H1 (cell line): ENCODE measurements around the gene TTC32. TPM values are rescaled to one million over a fixed set of nuclear protein-coding genes. Genes with fewer than 3 reads are reported as not detected.

ENCODE experiments used
- CTCF ChIA-PET: fragments of 300-600 bp; sonication (Branson Sonifier 250); formaldehyde crosslinking; loops from one replicate; lab custom pipeline; 2021; ENCODE audit not compliant: partially characterized antibody; lab: Charles Lee
- POLR2A ChIA-PET: fragments of 300-600 bp; sonication (Branson Sonifier 250); formaldehyde crosslinking; loops from one replicate; lab custom pipeline; 2021; ENCODE audit warnings: inconsistent platforms; ENCODE audit not compliant: partially characterized antibody; lab: Charles Lee
- DNase-seq, 2 experiments: peaks; one replicate each; pipeline versions ENCODE4 v3.0.0 to v3.0.0-alpha.2; 2010 to 2022; ENCODE audit warnings: low spot score in 2 of 2, low read depth in 1 of 2, mixed read lengths in 1 of 2
- FAIRE-seq: peaks from 2 replicates; lab custom pipeline; 2011; peaks lifted over from hg19 to GRCh38; lab: Jason Lieb, UNC
- H2AFZ ChIP-seq: 2 replicates; pipeline ENCODE4 v1.8.1; 2012; ENCODE audit warnings: low read length, inconsistent platforms
- H2AK5ac ChIP-seq: 2 replicates; pipeline ENCODE4 v1.6.1; 2013; ENCODE audit warnings: low read depth, low read length
- H2BK120ac ChIP-seq: replicated peaks from 2 replicates; pipeline ENCODE3; 2013; ENCODE audit warnings: low read depth, low read length, inconsistent platforms
- H2BK12ac ChIP-seq: 2 replicates; pipeline ENCODE4 v1.6.1; 2013; ENCODE audit warnings: low read depth, low read length
- H2BK15ac ChIP-seq: 2 replicates; pipeline ENCODE4 v1.6.1; 2013; ENCODE audit warnings: low read length
- H2BK20ac ChIP-seq: 2 replicates; pipeline ENCODE4 v1.6.1; 2013; ENCODE audit warnings: low read length
- H2BK5ac ChIP-seq: 2 replicates; pipeline ENCODE4 v1.6.1; 2013; ENCODE audit warnings: low read depth, low read length
- H3K14ac ChIP-seq: 2 replicates; pipeline ENCODE4 v1.6.1; 2013; ENCODE audit warnings: inconsistent platforms; ENCODE audit not compliant: insufficient read length
- H3K18ac ChIP-seq: 2 replicates; pipeline ENCODE4 v1.6.1; 2013; ENCODE audit warnings: low read length; ENCODE audit errors: extremely low read depth
- H3K23ac ChIP-seq: 2 replicates; pipeline ENCODE4 v1.6.1; 2013; ENCODE audit warnings: inconsistent platforms; ENCODE audit not compliant: insufficient read length
- H3K23me2 ChIP-seq: 2 replicates; pipeline ENCODE4 v1.6.1; 2013; ENCODE audit warnings: low read depth, low read length
- H3K27ac ChIP-seq: 2 replicates; pipeline ENCODE4 v1.6.1; 2011; ENCODE audit warnings: low read depth, low read length, inconsistent platforms
- H3K27me3 ChIP-seq, 4 experiments: replicated peaks in 1 of 4; 1 replicate in 1 of 4; 2 replicates in 3 of 4; pipeline versions ENCODE4 v1.6.1 to v1.8.1; 2011 to 2013; ENCODE audit warnings: low read length in 3 of 4, mild to moderate bottlenecking in 3 of 4, inconsistent platforms in 2 of 4, mixed read lengths in 2 of 4, moderate library complexity in 1 of 4; ENCODE audit not compliant: control insufficient read depth in 3 of 4, insufficient read depth in 3 of 4; ENCODE audit errors: extremely low read depth in 1 of 4
- H3K36me3 ChIP-seq, 4 experiments: 2 replicates each; pipeline versions ENCODE4 v1.6.1 to v1.8.1; 2011 to 2013; ENCODE audit warnings: mild to moderate bottlenecking in 4 of 4, low read length in 3 of 4, moderate library complexity in 2 of 4, control low read depth in 1 of 4, inconsistent platforms in 1 of 4; ENCODE audit not compliant: insufficient read depth in 4 of 4, control insufficient read depth in 2 of 4
- H3K4ac ChIP-seq: replicated peaks from 2 replicates; pipeline ENCODE3; 2013; ENCODE audit warnings: low read length, low read depth, mixed read lengths, inconsistent platforms; ENCODE audit not compliant: insufficient read length
- H3K4me1 ChIP-seq, 4 experiments: replicated peaks in 1 of 4; 1 replicate in 1 of 4; 2 replicates in 3 of 4; pipeline versions ENCODE4 v1.6.1 to v1.8.1; 2011 to 2013; ENCODE audit warnings: low read length in 3 of 4, inconsistent platforms in 2 of 4, mixed read lengths in 1 of 4; ENCODE audit not compliant: insufficient read depth in 4 of 4, control insufficient read depth in 3 of 4
- H3K4me2 ChIP-seq, 2 experiments: 2 replicates each; pipeline versions ENCODE4 v1.6.1 to v1.8.1; 2011 to 2013; ENCODE audit warnings: low read depth in 2 of 2, low read length in 2 of 2, control low read depth in 1 of 2, inconsistent platforms in 1 of 2, mild to moderate bottlenecking in 1 of 2; ENCODE audit not compliant: insufficient read depth in 1 of 2
- H3K4me3 ChIP-seq, 4 experiments: fragments of 200-600, 300-600 bp in 1 of 4; sonication (generic), shearing (Covaris generic), sonication (Bioruptor Twin) in 1 of 4; 2 replicates each; pipeline versions ENCODE4 v1.5.1 to v1.8.1; 2011 to 2016; ENCODE audit warnings: low read length in 4 of 4, low read depth in 3 of 4, control low read depth in 2 of 4, inconsistent platforms in 2 of 4, mild to moderate bottlenecking in 2 of 4, mixed read lengths in 1 of 4, moderate library complexity in 1 of 4; ENCODE audit not compliant: insufficient read depth in 2 of 4; ENCODE audit errors: extremely low read depth in 1 of 4
- H3K56ac ChIP-seq: replicated peaks from 2 replicates; pipeline ENCODE3; 2013; ENCODE audit warnings: low read depth, mild to moderate bottlenecking, mixed read lengths, low read length, inconsistent platforms; ENCODE audit not compliant: insufficient read length
- H3K79me1 ChIP-seq: 2 replicates; pipeline ENCODE4 v1.6.1; 2013; ENCODE audit warnings: low read depth, low read length, control low read depth
- H3K79me2 ChIP-seq, 2 experiments: 2 replicates each; pipeline versions ENCODE4 v1.6.1 to v1.8.1; 2012 to 2013; ENCODE audit warnings: low read length in 2 of 2, mild to moderate bottlenecking in 2 of 2, inconsistent platforms in 1 of 2; ENCODE audit not compliant: insufficient read depth in 2 of 2, control insufficient read depth in 1 of 2
- H3K9ac ChIP-seq, 4 experiments: replicated peaks in 1 of 4; 1 replicate in 1 of 4; 2 replicates in 3 of 4; pipeline versions ENCODE4 v1.6.1 to v1.8.1; 2011 to 2013; ENCODE audit warnings: low read depth in 3 of 4, low read length in 3 of 4, control low read depth in 2 of 4, mild to moderate bottlenecking in 2 of 4, moderate library complexity in 2 of 4, inconsistent platforms in 1 of 4; ENCODE audit errors: extremely low read depth in 1 of 4
- H3K9me3 ChIP-seq, 2 experiments: 2 replicates each; pipeline versions ENCODE4 v1.6.1 to v1.8.1; 2012 to 2013; ENCODE audit warnings: mild to moderate bottlenecking in 2 of 2, moderate library complexity in 2 of 2, control low read depth in 1 of 2, inconsistent platforms in 1 of 2, low read depth in 1 of 2, low read length in 1 of 2, mixed read lengths in 1 of 2; ENCODE audit not compliant: insufficient read depth in 2 of 2
- H4K20me1 ChIP-seq, 2 experiments: replicated peaks in 1 of 2; 2 replicates each; pipeline versions ENCODE3 to v1.8.1; 2011 to 2013; ENCODE audit warnings: inconsistent platforms in 2 of 2, low read length in 2 of 2, mild to moderate bottlenecking in 1 of 2; ENCODE audit not compliant: insufficient read depth in 2 of 2, control insufficient read depth in 1 of 2
- H4K5ac ChIP-seq: 2 replicates; pipeline ENCODE4 v1.6.1; 2013; ENCODE audit warnings: low read length, low read depth, mixed read lengths, inconsistent platforms; ENCODE audit not compliant: insufficient read length
- H4K8ac ChIP-seq: 2 replicates; pipeline ENCODE4 v1.8.0; 2013; ENCODE audit warnings: mild to moderate bottlenecking, moderate library complexity, low read length, inconsistent platforms; ENCODE audit not compliant: insufficient read depth; ENCODE audit errors: extremely low read depth
- H4K91ac ChIP-seq: replicated peaks from 2 replicates; pipeline ENCODE3; 2013; ENCODE audit warnings: low read length, mixed read lengths, inconsistent platforms; ENCODE audit not compliant: insufficient read length
- BACH1 ChIP-seq: IDR thresholded peaks from 2 replicates; pipeline ENCODE4 v1.6.1; 2012; ENCODE audit warnings: low read length, improper control_type of control experiment
- CHD1 ChIP-seq: IDR thresholded peaks from 2 replicates; pipeline ENCODE4 v1.6.1; 2012; ENCODE audit warnings: low read depth, low read length, improper control_type of control experiment
- GTF2F1 ChIP-seq: IDR thresholded peaks from 2 replicates; pipeline ENCODE4 v1.6.1; 2012; ENCODE audit warnings: low read depth, low read length, improper control_type of control experiment, borderline replicate concordance
- HDAC2 ChIP-seq, 2 experiments: fragments of 300-600 bp in 1 of 2; sonication (generic) in 1 of 2; IDR thresholded peaks; 2 replicates each; pipeline ENCODE4 v1.6.1; 2011 to 2012; ENCODE audit warnings: low read depth in 2 of 2, low read length in 2 of 2, mild to moderate bottlenecking in 2 of 2, moderate library complexity in 2 of 2, borderline replicate concordance in 1 of 2, inconsistent platforms in 1 of 2
- NRF1 ChIP-seq: IDR thresholded peaks from 2 replicates; pipeline ENCODE4 v1.6.1; 2011; ENCODE audit warnings: mild to moderate bottlenecking, low read depth, low read length, improper control_type of control experiment
- PHF8 ChIP-seq: fragments of 200-600 bp; sonication (generic); conservative IDR thresholded peaks from 2 replicates; pipeline ENCODE4 v1.7.1; 2012; ENCODE audit warnings: low read depth, mild to moderate bottlenecking, inconsistent platforms, low read length, moderate library complexity
- POLR2AphosphoS5 ChIP-seq: IDR thresholded peaks from 2 replicates; pipeline ENCODE4 v1.6.1; 2011; ENCODE audit warnings: low read depth, low read length
- RBBP5 ChIP-seq: IDR thresholded peaks from 2 replicates; pipeline ENCODE4 v1.7.1; 2012; ENCODE audit warnings: low read depth, mild to moderate bottlenecking, inconsistent platforms, low read length, moderate library complexity, borderline replicate concordance
- SIN3A ChIP-seq, 2 experiments: IDR thresholded peaks in 1 of 2; conservative IDR thresholded peaks in 1 of 2; 2 replicates each; pipeline ENCODE4 v1.6.1; 2011 to 2012; ENCODE audit warnings: low read length in 2 of 2, improper control_type of control experiment in 1 of 2, low read depth in 1 of 2, mild to moderate bottlenecking in 1 of 2
- SP4 ChIP-seq: IDR thresholded peaks from 2 replicates; pipeline ENCODE4 v1.6.1; 2012; ENCODE audit warnings: low read length, inconsistent platforms
- TAF1 ChIP-seq: IDR thresholded peaks from 2 replicates; pipeline ENCODE4 v1.6.1; 2011; ENCODE audit warnings: mild to moderate bottlenecking, low read depth, low read length
- TCF12 ChIP-seq: IDR thresholded peaks from 2 replicates; pipeline ENCODE4 v1.6.1; 2011; ENCODE audit warnings: low read depth, mild to moderate bottlenecking, low read length
- ZNF274 ChIP-seq: IDR thresholded peaks from 2 replicates; pipeline ENCODE4 v1.7.0; 2012; ENCODE audit warnings: low read length, borderline replicate concordance; ENCODE audit errors: extremely low read depth
- WGBS, 2 experiments: shearing (Covaris generic) in 1 of 2; methylation state at CpG; one replicate each; pipeline versions ENCODE4 v1.1.6 to v1.1.7; 2013 to 2015; ENCODE audit warnings: low lambda C conversion rate in 2 of 2, mixed read lengths in 2 of 2, inconsistent platforms in 1 of 2, low coverage in 1 of 2, missing lambda C conversion rate in 1 of 2; ENCODE audit not compliant: insufficient replicate concordance in 2 of 2, insufficient coverage in 1 of 2, insufficient read length in 1 of 2; ENCODE audit errors: extremely low coverage in 1 of 2, missing lambda C conversion rate in 1 of 2; 5-methylcytosine and 5-hydroxymethylcytosine counted together
- polyA plus RNA-seq, 7 experiments: library from polyadenylated mRNA; depleted of rRNA in 3 of 7; stranded (reverse) in 5 of 7; unstranded in 2 of 7; fragments of >200 nt in 5 of 7; fragments of 200-250 nt in 2 of 7; gene quantifications; 1 replicate in 5 of 7; 2 replicates in 1 of 7; 4 replicates in 1 of 7; pipeline versions ENCODE4 v1.2.1 to v1.2.3, GENCODE V29; 2011 to 2013; ENCODE audit warnings: missing spikeins in 2 of 7, mixed read lengths in 2 of 7
- total RNA-seq: library from RNA; stranded (reverse); fragmentation: NEBNext Ultra II Directional; extraction: Animal tissue kit (Norgen Biotek cat#: 25700); gene quantifications from 2 replicates; pipeline ENCODE4 v1.2.1, GENCODE V29; 2021

TTC32 gene
- total and polyA plus RNA-seq, 2 of the 8 experiments (the other 6 are each of a cell fraction or from before 2014, with no cell fraction given) = 6.8 to 8.7 TPM

DNA sequence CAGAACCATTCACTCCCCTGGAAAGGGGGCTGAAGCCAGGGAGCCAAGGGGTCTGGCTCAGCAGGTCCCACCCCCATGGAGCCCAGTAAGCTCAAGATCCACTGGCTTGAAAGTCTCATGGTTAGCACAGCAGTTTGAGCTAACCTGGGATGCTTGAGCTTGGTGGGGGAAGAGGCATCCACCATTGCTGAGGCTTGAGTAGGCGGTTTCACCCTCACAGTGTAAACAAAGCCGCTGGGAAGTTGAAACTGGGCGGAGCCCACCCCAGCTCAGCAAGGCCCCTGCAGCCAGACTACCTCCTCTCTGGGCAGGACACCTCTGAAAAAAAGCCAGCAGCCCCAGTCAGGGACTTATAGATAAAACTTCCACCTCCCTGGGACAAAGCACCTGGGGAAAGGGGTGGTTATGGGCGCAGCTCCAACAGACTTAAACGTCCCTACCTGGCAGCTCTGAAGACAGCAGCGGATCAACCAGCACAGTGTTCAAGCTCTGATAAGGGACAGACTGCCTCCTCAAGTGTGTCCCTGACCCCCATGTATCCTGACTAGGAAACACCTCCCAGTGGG lies 14.7 kb upstream of the TTC32 start:
- H3K27me3 ChIP-seq = no peaks in the 10 kb centered on the region
- H2BK12ac ChIP-seq = no peak overlapping the region
- no peak overlapping the region for H3K27ac ChIP-seq
- H2AFZ ChIP-seq = no peak overlapping the region
- H3K9me3 ChIP-seq = no peaks in the 10 kb centered on the region
- peaks cover 0 to 3% (median 0%) of the 10 kb centered on the region in 4 experiments; a peak in 1 of 8 replicates for H3K36me3 ChIP-seq
- H3K18ac ChIP-seq = no peak overlapping the region
- H2BK15ac ChIP-seq = no peak overlapping the region
- no peaks in the 10 kb centered on the region for H3K79me1 ChIP-seq
- H3K4me3 ChIP-seq = no peak overlapping the region
- H2BK5ac ChIP-seq = no peak overlapping the region
- H3K4me2 ChIP-seq = no peak overlapping the region; a peak in 1 of 4 replicates
- 92% methylated on average over 6 of the region's 6 CpGs; no CpG with 5 or more reads in 1 of the 2 experiments for WGBS, 2 experiments
- no peak overlapping the region for H2BK20ac ChIP-seq
- H4K20me1 ChIP-seq = peaks cover 0 to 1% of the 10 kb centered on the region in 2 experiments
- H4K5ac ChIP-seq = no peak overlapping the region
- no peak overlapping the region for H4K91ac ChIP-seq
- no peaks in the 10 kb centered on the region for H3K79me2 ChIP-seq
- no peak overlapping the region for H3K23ac ChIP-seq
- FAIRE-seq = no peak
- H3K9ac ChIP-seq = no peak overlapping the region
- TF ChIP-seq GTF2F1 (no peak), BACH1 (no peak), NRF1 (no peak), HDAC2 (IDR thresholded peaks at IDR 0.05; ENCODE audit: borderline replicate concordance in 1 of 2, low read depth in 2 of 2, low read length in 2 of 2) (no peak), POLR2AphosphoS5 (no peak), RBBP5 (no peak), CHD1 (no peak), ZNF274 (no peak), SIN3A (conservative IDR thresholded peaks at IDR 0.05 in 1 of 2, IDR thresholded peaks at IDR 0.05 in 1 of 2; ENCODE audit: low read depth in 1 of 2, low read length in 2 of 2) (no peak), TAF1 (no peak), PHF8 (no peak), SP4 (no peak), TCF12 (no peak)
- TF ChIP-seq, all 59 proteins: peak for 0
- Histone ChIP-seq H3K14ac (no peak overlapping the region), H3K4me1 (peaks cover 0 to 4% (median 0%) of the 10 kb centered on the region in 4 experiments; a peak in 2 of 7 replicates), H4K8ac (no peak overlapping the region; the same call in 1 of the 2 replicates), H3K56ac (no peak overlapping the region), H2BK120ac (no peak overlapping the region), H2AK5ac (no peak overlapping the region), H3K23me2 (no peaks in the 10 kb centered on the region), H3K4ac (no peak overlapping the region)
- POLR2A ChIA-PET = no interaction called here
- DNase-seq = no peak
- CTCF ChIA-PET = interaction anchor here (1.2 kb wide), 1 partner anchor 178 kb away, joined by 3 read pairs; no protein-coding TSS in a partner anchor
